ENCODE measurements around the gene PPARG.

GRCh38 chr3:12317914-12318313 is 29.0 kb downstream of the PPARG start:
- TF ChIP-seq EP300 (IDR thresholded peaks at IDR 0.05) (no peak), JUNB (IDR thresholded peaks at IDR 0.05) (no peak), BHLHE40 (IDR thresholded peaks at IDR 0.05; ENCODE audit: low read depth, low read length) (no peak), ELK1 (IDR thresholded peaks at IDR 0.05; ENCODE audit: low read depth, low read length) (no peak), RFX5 (IDR thresholded peaks at IDR 0.05) (no peak), POLR2A (IDR thresholded peaks at IDR 0.05; ENCODE audit: low read length) (no peak), MYC (IDR thresholded peaks at IDR 0.05; ENCODE audit: borderline replicate concordance, low read length) (no peak), CTCF (IDR thresholded peaks at IDR 0.05) (no peak), FOXS1 (CRISPR knock-in tag; IDR thresholded peaks at IDR 0.05) (no peak), HOXB5 (CRISPR knock-in tag; IDR thresholded peaks at IDR 0.05) (no peak), USF2 (IDR thresholded peaks at IDR 0.05) (no peak)
